GM18507 (cell line): Measurements from ENCODE around the gene TSEN34.
"Not testable (repeated sequence)": the region's sequence is repeated elsewhere in the genome, so short reads cannot be mapped to it uniquely, and the experiment has no call there.

Experiments
- DNase-seq: peaks from one replicate; pipeline ENCODE4 v3.0.0; 2011; ENCODE audit warnings: low read depth; ENCODE audit not compliant: insufficient read length; ENCODE audit errors: extremely low spot score
- FAIRE-seq: peaks from 2 replicates; lab custom pipeline; 2011; peaks lifted over from hg19 to GRCh38; lab: Jason Lieb, UNC

TSEN34 gene

GRCh38 chr19:54223277-54223936 is 32.3 kb downstream of the TSEN34 start:
- FAIRE-seq, DNase-seq: not testable (repeated sequence)

DNA sequence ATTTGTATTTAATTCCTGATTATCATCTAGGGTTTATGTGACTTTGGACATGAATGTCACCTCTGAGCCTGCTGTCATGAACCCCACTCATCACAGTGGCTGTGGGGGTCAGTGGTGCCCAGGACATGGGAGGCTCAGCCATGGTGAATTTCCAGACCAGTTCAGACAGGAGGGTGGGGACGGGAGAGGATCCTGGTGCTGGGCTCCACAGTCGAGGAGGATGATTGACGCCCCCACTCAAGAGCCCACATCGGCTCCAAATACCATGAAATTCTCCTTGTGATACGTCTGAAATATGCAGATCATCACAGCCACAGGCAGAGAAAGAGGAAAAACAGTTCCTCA is 32.8 kb downstream of the TSEN34 start:
- FAIRE-seq, DNase-seq: not testable (repeated sequence)

- not testable (repeated sequence) for FAIRE-seq
These were observed 33.5 kb downstream of the TSEN34 start for GRCh38 chr19:54224619-54225018.

DNA sequence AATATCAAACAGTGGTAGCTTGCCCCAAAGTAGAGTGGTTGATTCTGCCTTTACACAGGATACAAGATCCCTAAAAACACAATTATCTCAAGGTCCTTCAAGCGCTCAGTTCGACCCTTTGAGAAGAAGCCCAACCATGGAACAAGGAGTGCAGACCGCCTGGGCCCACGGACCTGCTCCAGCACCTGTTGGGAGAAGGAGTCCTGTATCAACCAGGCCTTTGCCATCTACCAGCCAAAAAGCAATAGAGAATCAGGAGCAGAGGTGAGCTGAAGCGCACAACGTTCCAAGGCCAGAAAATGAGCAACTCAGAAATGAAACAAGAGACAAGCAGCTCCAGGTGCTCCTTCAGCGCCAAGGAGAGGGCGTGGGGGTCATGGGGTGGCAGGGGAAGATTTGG is 38.0 kb downstream of the TSEN34 start:
- DNase-seq (no peak), FAIRE-seq (no peak)

More at GRCh38 chr19:54224619-54225018, 33.5 kb downstream of the TSEN34 start:
- DNase-seq, result not testable (repeated sequence)

- DNase-seq (no peak), FAIRE-seq (no peak)
These were observed 38.9 kb downstream of the TSEN34 start for GRCh38 chr19:54230031-54230430.

DNA sequence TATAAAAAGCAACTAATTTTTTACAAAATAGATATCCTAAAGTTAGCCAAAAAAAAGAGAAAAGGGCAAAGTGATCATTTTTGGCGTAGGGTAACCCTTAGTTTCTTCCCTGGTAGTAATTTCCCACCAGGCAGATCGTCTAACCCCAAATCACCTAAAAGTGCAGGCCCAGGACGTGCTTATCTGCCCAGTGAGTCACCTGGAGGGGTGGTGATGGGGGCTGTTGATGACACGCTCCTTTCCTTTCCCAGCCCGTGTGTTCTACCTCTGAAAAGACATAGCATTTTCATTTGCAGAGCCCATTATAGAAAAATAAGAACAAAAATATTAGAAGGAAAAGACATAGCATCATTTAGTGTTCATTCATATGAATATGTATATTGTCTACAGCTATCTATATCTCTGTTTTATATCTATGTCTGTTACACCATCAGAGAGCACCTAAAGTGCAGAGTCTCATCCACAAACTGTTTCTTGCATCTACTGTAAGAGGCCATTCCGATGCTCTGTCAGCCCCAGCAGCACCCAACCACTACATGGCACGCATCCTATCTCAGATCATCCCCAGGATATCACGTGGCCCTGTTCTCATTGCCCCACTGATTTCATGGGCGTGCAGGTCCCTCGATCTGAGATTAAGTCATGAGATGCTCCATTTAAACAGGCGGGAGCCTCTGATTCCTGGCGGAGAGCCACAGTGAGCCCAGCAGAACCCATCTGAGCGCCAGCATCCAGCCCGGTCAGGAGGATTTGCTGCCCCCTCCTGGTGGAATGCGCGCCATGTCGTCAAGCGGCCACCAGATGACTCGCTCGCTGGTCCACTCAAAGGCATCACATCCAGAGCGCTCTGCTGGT is 40.2 kb downstream of the TSEN34 start:
- FAIRE-seq (peak; percentile 72), DNase-seq (peak; percentile 54)

GRCh38 chr19:54233941-54234340 is 42.8 kb downstream of the TSEN34 start:
- DNase-seq (no peak), FAIRE-seq (no peak)

DNA sequence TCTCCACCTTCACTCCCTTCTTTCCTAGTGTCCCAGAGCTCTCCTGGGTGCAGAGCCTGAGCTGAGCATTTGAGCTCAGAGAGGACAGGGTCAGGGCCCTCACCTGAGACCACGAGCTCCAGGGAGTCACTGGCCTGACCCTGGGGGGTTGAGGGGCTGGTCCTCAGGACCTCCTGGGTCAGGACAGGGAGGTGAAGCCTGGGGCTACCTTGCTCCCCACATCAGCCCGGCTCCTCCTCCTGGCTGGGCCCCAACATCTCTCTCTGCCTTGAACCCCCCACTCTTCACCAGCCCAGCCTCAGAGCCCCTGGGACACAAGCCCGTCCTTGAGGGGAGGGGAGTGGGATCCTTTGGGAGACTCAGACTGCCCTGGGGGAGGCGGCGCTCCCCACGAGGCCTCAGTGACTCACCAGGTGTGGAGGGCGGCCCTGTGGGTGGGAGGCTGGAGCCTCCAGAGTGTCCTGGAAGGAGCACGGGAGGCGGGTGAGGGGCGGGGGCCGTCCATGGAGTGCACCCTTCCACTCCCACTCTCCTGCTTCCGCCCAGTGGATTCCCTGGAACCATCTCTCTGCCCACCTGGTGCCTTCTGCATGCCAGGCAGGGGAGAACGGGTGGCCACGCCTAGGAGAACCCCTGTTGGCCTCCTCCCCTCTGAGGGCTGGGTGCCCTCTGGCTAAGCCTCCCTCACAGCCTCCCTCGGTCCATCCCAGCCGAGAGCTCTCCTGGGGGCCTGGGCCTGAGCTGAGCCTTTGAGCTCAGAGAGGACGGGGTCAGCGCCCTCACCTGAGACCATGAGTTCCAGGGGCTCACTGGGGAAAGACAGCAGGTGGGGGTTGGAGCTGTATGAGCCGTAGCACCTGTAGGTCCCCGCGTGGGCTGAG is 48.6 kb downstream of the TSEN34 start:
- not testable (repeated sequence) for DNase-seq, FAIRE-seq

DNA sequence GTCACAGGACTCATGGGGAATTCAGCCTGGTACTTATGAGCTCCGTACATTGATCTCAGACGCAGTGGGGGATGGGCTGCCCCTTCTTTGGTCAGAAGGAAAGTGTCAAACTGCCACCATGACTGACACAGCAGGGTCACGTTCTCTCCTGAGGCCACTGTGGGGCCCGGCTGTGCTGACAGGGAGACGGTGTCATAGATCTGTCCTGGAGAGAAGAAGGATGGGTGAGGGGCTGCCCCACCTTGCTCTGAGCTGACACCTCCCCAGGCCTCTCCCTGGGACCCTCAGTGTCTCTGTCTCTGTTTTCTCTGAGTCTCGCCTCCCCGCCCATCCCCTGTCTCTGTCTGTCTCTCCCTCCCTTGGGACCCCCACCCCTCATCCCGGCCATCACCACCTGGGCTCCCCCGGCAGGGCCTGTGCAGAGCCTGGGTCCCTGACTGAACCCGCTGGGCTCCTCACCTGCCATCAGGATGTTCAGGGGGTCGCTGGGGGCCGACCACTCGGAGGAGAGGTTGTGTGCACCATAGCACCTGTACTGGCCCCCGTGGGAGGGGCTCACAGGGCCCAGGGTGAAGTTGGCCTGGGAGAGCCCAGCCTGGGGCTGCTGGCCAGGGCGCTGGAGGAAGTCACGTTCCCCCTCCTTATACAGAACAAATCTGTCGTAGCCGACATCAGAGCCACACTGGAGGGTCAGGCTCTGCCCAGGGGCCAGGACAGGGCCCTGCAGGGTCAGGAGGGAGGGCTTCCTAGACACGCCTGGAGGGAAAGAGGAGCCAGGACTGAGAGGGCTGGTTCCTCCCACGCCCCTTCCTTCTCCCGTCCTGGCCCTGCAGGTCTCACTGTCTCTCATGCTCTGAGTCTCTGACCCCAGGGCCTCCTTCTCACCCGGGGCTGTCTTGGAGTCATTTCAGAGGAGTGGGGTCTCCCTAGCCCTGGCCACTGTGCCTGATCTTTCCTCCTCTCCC is 49.5 kb downstream of the TSEN34 start:
- DNase-seq, FAIRE-seq: not testable (repeated sequence)

DNA sequence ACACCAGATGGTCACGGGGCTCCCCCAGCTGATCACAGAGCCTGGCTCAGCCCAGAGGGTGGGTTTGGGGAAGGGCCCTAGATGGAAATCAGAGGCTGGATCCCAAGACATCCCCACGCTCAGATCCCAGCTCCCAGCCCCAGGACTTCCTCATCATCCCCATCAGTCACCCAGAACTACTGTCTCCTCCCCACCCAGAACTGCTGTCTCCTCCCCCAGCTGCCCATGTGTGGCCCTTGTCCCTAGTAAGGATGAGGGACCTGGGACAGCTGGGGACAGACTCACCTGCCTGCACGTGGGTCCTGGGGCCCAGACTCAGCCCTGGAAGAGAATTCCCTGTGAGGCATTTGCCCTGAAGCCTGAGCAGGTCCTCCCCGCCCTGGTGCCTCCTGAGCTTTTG is 51.1 kb downstream of the TSEN34 start:
- DNase-seq, FAIRE-seq: not testable (repeated sequence)

GRCh38 chr19:54242646-54243045 is 51.5 kb downstream of the TSEN34 start, which contains the start of gene LILRA6:
LILRA6 (minus strand) TSS chr19:54242790.
- FAIRE-seq, DNase-seq: not testable (repeated sequence)

- not testable (repeated sequence) for DNase-seq, FAIRE-seq
These were observed 52.7 kb downstream of the TSEN34 start for GRCh38 chr19:54243809-54244208.
